ENCODE data around the gene FCHSD2. TPM values are rescaled to one million over a fixed set of nuclear protein-coding genes. Genes with fewer than 3 reads are reported as not detected.

The FCHSD2 gene
- 4.6 and 5.9 TPM in 2 replicates for total RNA-seq (2014; rRNA removed; shearing (Covaris generic))

- DNase-seq, result peak; percentile 96
- no peaks in the 10 kb centered on the region; the same call in 1 of the 2 replicates for H3K36me3 ChIP-seq (replicated peaks; ENCODE audit: control insufficient read depth, insufficient read depth, low read length)
- peaks cover 3% of the 10 kb centered on the region; the same call in 1 of the 2 replicates for H3K27me3 ChIP-seq (ENCODE audit: control insufficient read depth, insufficient read depth, low read length)
- H3K4me3 ChIP-seq (ENCODE audit: insufficient read depth, low read depth, low read length), result peak within 1 kb of the TSS; percentile 79
Measured at GRCh38 chr11:73142128-73142377, at the start of gene FCHSD2. FCHSD2 (minus strand) TSS chr11:73142318; CDS start chr11:73141877, 441 bp downstream.

- Histone ChIP-seq H3K27me3 (ENCODE audit: control insufficient read depth, insufficient read depth, low read length) (no peaks in the 10 kb centered on the region), H3K36me3 (replicated peaks; ENCODE audit: control insufficient read depth, insufficient read depth, low read length) (no peaks in the 10 kb centered on the region), H3K4me3 (ENCODE audit: insufficient read depth, low read depth, low read length) (no peak overlapping the region)
- no peak for DNase-seq
Measured at GRCh38 chr11:73191151-73191550, 49.0 kb upstream of the FCHSD2 start.

GRCh38 chr11:73190557-73190885 lies 48.4 kb upstream of the FCHSD2 start:
- no peak overlapping the region for H3K4me3 ChIP-seq (ENCODE audit: insufficient read depth, low read depth, low read length)
- no peaks in the 10 kb centered on the region for H3K27me3 ChIP-seq (ENCODE audit: control insufficient read depth, insufficient read depth, low read length)
- no peaks in the 10 kb centered on the region for H3K36me3 ChIP-seq (replicated peaks; ENCODE audit: control insufficient read depth, insufficient read depth, low read length)
- no peak for DNase-seq

DNA sequence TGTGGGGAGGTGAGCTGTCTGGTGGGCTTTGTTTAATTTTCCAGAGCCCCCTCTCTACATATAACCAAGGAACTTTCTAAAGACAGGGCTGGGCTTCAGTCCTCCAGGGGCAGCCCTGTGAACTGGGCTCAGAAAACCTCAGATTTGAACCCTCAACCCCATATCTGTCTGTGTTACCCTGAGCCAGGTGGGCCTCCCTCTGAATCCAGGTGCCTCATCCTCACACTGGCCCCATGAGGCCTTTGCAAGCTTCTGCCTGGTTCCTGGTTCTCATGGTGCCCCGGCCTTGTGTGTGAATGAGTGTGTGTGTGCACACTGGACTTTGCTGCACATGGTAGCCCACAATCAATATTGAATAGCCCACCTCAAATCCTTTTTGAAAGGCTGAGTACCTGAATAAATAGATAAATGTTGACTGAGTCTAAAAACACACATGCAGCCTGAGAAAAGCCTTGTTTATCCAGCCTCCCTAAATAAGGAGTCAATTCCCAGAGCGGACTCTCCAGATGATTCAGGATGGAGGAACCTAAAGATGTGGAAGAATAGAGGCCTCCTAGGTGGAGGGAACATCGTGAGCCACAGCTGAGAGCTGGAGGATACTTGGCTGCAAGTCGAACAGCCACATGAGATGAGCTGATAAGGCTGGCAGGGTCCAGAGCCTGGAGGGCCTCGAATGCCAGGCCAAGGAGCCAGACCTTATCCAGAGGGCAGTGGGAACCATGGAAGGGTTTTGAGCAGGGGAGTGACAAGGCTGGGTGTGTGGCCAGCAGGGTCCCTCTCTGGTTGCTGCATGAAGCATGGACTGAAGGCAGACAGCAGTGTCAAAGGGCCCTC lies 47.8 kb upstream of the FCHSD2 start:
- no peak overlapping the region for H3K4me3 ChIP-seq (ENCODE audit: insufficient read depth, low read depth, low read length)
- H3K27me3 ChIP-seq (ENCODE audit: control insufficient read depth, insufficient read depth, low read length), result no peaks in the 10 kb centered on the region
- no peaks in the 10 kb centered on the region for H3K36me3 ChIP-seq (replicated peaks; ENCODE audit: control insufficient read depth, insufficient read depth, low read length)
- DNase-seq, result no peak

DNA sequence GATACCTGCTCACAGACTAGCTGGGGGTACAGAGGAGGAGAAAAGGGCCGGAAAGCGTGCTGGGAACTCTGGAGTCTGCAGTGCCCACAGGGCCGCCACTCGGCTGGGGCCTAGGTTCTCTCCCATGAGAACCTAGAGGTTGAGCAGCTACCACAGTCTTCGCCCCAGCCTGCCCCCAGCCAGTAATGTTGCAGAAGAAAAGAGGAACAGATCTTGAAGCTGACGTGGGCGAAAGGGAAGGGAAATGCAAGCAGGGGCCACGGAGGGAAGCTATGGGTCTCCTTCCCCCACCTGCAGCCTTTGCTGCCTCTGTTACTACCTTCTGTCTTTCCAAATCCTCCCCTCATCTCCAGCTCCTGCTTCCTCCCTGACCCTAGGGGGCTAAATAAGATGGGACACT lies 47.2 kb upstream of the FCHSD2 start:
- DNase-seq, result no peak
- Histone ChIP-seq H3K4me3 (ENCODE audit: insufficient read depth, low read depth, low read length) (no peak overlapping the region), H3K36me3 (replicated peaks; ENCODE audit: control insufficient read depth, insufficient read depth, low read length) (no peaks in the 10 kb centered on the region), H3K27me3 (ENCODE audit: control insufficient read depth, insufficient read depth, low read length) (no peaks in the 10 kb centered on the region)

GRCh38 chr11:73188301-73188700 lies 46.2 kb upstream of the FCHSD2 start:
- H3K36me3 ChIP-seq (replicated peaks; ENCODE audit: control insufficient read depth, insufficient read depth, low read length), result no peaks in the 10 kb centered on the region
- no peak overlapping the region for H3K4me3 ChIP-seq (ENCODE audit: insufficient read depth, low read depth, low read length)
- no peaks in the 10 kb centered on the region for H3K27me3 ChIP-seq (ENCODE audit: control insufficient read depth, insufficient read depth, low read length)
- no peak for DNase-seq

DNA sequence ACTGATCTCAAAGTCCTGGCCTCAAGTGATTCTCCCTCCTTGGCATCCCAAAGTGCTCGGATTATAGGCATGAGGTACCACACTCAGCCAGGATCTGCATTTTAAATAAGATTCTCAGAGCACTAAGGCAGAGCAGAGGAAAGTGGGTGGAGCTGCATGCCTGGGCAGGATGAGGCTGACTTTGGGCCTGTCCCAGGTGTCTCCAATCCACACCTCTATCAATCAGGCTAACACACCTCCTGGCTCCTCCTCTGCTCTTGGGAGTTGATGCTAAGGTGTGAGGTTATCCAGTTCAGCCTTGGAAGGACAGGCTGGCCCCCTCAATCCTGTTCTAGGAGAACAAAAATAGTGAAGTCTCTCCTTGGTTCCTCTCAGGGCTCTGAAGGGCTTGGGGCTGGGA lies 45.7 kb upstream of the FCHSD2 start:
- no peaks in the 10 kb centered on the region for H3K27me3 ChIP-seq (ENCODE audit: control insufficient read depth, insufficient read depth, low read length)
- DNase-seq, result peak; percentile 66
- no peak overlapping the region for H3K4me3 ChIP-seq (ENCODE audit: insufficient read depth, low read depth, low read length)
- H3K36me3 ChIP-seq (replicated peaks; ENCODE audit: control insufficient read depth, insufficient read depth, low read length), result no peaks in the 10 kb centered on the region

- DNase-seq, result no peak
- Histone ChIP-seq H3K36me3 (replicated peaks; ENCODE audit: control insufficient read depth, insufficient read depth, low read length) (no peaks in the 10 kb centered on the region), H3K27me3 (ENCODE audit: control insufficient read depth, insufficient read depth, low read length) (no peaks in the 10 kb centered on the region), H3K4me3 (ENCODE audit: insufficient read depth, low read depth, low read length) (no peak overlapping the region)
Measured at GRCh38 chr11:73186886-73187285, 44.8 kb upstream of the FCHSD2 start.

DNA sequence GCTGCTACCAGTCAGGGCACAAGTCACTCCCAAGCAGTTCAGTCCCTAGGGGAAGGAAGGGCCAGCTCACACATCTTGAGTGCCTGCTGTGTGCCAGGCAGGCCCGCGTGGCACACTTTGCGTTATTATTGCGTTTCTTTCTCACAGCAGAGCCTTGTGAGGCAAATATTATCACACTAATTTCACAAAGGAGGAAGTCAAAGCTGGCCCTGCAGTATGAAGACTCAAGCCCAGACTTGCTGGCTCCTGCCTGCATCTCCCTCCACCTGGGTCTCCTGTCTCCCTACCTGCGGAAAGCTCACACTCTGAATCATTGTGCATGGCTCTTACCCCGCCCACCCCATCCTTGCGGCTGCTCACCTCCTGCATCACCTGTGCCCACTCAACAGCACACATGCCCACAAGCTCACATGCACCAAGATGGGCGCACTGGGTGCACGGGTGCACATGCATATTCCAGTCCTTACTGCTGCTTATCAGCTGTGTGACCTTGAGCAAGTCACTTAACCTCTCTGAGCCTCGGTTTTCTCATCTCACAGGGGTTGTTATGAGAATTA lies 44.3 kb upstream of the FCHSD2 start:
- Histone ChIP-seq H3K27me3 (ENCODE audit: control insufficient read depth, insufficient read depth, low read length) (no peaks in the 10 kb centered on the region), H3K36me3 (replicated peaks; ENCODE audit: control insufficient read depth, insufficient read depth, low read length) (no peaks in the 10 kb centered on the region), H3K4me3 (ENCODE audit: insufficient read depth, low read depth, low read length) (no peak overlapping the region)
- no peak for DNase-seq

DNA sequence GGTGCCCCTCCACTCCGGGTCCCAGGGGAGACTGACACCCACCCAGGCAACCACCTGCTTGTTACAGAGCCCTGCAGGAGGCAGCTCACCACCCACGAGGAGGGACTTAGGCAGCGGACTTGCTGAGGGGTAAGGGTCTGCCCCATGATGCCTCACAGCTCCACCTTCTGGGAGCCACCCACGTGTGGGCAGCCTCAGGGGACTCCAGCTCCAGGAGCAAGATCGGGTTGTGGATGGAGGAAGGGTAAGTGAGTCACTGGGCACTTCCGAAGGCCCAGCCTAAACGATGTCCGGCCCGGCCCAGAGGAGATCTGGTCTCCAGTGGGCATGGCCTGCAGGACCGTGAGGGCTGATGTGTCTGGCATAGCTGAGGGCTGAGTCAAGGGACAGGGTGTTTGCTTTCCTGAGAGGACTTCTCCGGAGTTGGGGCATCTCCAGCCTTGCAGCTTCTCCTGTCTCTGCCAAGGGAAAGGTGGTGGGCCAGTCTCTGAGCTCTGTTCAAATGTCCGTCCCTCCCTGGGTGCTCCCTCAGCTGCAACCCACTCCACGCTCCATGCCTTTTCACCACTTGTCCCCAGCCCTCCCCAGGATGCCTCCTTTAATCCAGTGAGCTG lies 43.7 kb upstream of the FCHSD2 start:
- Histone ChIP-seq H3K36me3 (replicated peaks; ENCODE audit: control insufficient read depth, insufficient read depth, low read length) (no peaks in the 10 kb centered on the region), H3K4me3 (ENCODE audit: insufficient read depth, low read depth, low read length) (no peak overlapping the region), H3K27me3 (ENCODE audit: control insufficient read depth, insufficient read depth, low read length) (no peaks in the 10 kb centered on the region)
- no peak for DNase-seq

DNA sequence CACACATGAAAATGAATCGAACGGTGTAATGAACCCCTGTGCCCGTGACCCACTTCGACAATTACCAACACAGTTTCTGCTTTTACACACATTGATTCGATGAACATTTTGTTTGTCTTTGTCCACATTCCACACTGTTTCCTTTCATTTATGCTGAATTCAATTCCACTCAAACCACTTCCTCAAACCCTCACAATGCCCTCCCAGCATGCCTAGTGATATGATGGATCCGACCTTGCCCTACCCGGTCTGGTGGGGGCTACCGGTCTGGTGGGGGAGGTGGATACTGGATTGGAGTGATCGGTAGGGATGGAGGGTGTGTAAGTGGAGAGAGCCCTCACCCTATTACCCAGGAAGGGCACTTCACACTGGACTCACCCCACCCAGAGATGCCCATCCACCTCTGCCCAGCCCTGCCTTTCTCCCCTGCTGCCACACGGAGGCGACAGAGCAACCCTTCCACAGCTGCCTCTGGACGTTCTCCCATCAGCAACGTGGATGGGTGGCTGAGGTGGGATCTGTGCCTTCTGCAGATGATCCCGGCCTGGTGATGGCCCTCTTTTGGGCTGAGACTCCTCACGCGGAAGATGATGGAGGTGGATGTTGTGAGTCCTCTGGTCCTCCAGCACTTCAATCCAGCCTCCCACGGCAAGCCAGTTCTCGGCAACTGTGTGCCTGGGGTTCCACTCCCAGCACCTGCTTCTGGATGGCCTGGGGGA lies 43.0 kb upstream of the FCHSD2 start:
- peak; percentile 84 for DNase-seq
- H3K36me3 ChIP-seq (replicated peaks; ENCODE audit: control insufficient read depth, insufficient read depth, low read length), result no peaks in the 10 kb centered on the region
- no peak overlapping the region for H3K4me3 ChIP-seq (ENCODE audit: insufficient read depth, low read depth, low read length)
- no peaks in the 10 kb centered on the region for H3K27me3 ChIP-seq (ENCODE audit: control insufficient read depth, insufficient read depth, low read length)

GRCh38 chr11:73182824-73183321 lies 40.8 kb upstream of the FCHSD2 start:
- H3K36me3 ChIP-seq (replicated peaks; ENCODE audit: control insufficient read depth, insufficient read depth, low read length), result no peaks in the 10 kb centered on the region
- DNase-seq, result peak; percentile 51
- H3K4me3 ChIP-seq (ENCODE audit: insufficient read depth, low read depth, low read length), result no peak overlapping the region
- no peaks in the 10 kb centered on the region for H3K27me3 ChIP-seq (ENCODE audit: control insufficient read depth, insufficient read depth, low read length)

GRCh38 chr11:73178681-73179080 lies 36.6 kb upstream of the FCHSD2 start:
- H3K36me3 ChIP-seq (replicated peaks; ENCODE audit: control insufficient read depth, insufficient read depth, low read length), result no peaks in the 10 kb centered on the region; the same call in 1 of the 2 replicates
- no peaks in the 10 kb centered on the region for H3K27me3 ChIP-seq (ENCODE audit: control insufficient read depth, insufficient read depth, low read length)
- no peak overlapping the region for H3K4me3 ChIP-seq (ENCODE audit: insufficient read depth, low read depth, low read length)
- no peak for DNase-seq

DNA sequence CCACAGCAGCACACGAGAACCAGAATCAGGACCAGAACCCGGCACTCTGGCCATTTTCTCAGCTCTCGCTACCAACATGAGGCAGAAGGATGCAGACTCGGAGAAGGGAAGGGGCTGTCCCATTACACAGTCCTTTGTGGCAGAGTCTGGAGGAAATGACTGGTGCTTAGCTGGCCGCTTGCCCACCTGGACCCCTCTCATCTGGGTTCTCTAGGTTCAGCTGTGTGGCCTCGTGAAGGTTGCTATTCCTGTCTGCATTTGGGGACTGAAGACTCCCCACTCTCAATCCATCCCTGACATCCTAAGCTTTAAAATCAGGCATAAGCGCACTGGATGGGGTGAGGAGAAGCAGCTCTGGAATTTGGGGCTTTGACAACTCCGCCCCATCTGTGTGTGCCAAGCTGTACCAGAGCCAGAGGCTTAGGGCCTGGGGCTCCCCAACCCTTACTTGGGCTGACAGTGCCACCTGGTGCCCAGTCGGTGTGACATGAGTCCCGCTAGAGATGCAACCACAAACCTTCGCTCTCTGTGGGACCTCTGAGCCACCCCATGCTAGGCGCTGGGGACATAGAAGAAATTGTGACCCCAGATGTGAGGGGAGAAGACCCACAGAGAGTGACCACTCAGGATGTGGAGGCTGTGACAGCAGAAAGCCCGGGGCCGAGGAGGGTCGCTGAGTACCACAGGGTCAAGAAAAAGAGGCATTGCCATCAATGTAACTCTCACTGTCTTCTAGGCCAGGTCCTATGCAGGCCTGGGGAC lies 35.8 kb upstream of the FCHSD2 start:
- DNase-seq, result peak; percentile 92
- Histone ChIP-seq H3K4me3 (ENCODE audit: insufficient read depth, low read depth, low read length) (no peak overlapping the region), H3K36me3 (replicated peaks; ENCODE audit: control insufficient read depth, insufficient read depth, low read length) (no peaks in the 10 kb centered on the region; the same call in 1 of the 2 replicates), H3K27me3 (ENCODE audit: control insufficient read depth, insufficient read depth, low read length) (no peaks in the 10 kb centered on the region)
